GM18526 (cell line): Measurements from ENCODE around the gene CEACAM20.

Source experiments
- POLR2A ChIP-seq: IDR thresholded peaks from 3 replicates; pipeline ENCODE4 v1.6.1; 2011; ENCODE audit not compliant: insufficient read length; ENCODE audit errors: extremely low read depth

The CEACAM20 gene

GRCh38 chr19:44515907-44516306 is 13.6 kb downstream of the CEACAM20 start:
- no peak for TF ChIP-seq POLR2A

GRCh38 chr19:44515031-44515430 is 14.4 kb downstream of the CEACAM20 start:
- TF ChIP-seq POLR2A: no peak

GRCh38 chr19:44512326-44513298 is 16.9 kb downstream of the CEACAM20 start:
- TF ChIP-seq POLR2A: no peak

- no peak for TF ChIP-seq POLR2A
Measured at GRCh38 chr19:44509478-44509877, 20.0 kb downstream of the CEACAM20 start.

GRCh38 chr19:44499962-44500949 is 29.2 kb downstream of the CEACAM20 start, which contains the start of gene ZNF180:
Gene ZNF180, minus strand, starts transcription at chr19:44500522. Its CDS starts 3,188 bp downstream, at chr19:44497334.
- peak; percentile 82 for TF ChIP-seq POLR2A

GRCh38 chr19:44499559-44499958 is 29.9 kb downstream of the CEACAM20 start:
- no peak for TF ChIP-seq POLR2A

- TF ChIP-seq POLR2A: no peak
Measured at GRCh38 chr19:44498988-44499387, 30.5 kb downstream of the CEACAM20 start.

GRCh38 chr19:44496711-44497110 is 32.8 kb downstream of the CEACAM20 start:
- TF ChIP-seq POLR2A: no peak

GRCh38 chr19:44476559-44477408 is 52.7 kb downstream of the CEACAM20 start:
- no peak for TF ChIP-seq POLR2A
